ENCODE data around the gene SLC22A6.

DNA sequence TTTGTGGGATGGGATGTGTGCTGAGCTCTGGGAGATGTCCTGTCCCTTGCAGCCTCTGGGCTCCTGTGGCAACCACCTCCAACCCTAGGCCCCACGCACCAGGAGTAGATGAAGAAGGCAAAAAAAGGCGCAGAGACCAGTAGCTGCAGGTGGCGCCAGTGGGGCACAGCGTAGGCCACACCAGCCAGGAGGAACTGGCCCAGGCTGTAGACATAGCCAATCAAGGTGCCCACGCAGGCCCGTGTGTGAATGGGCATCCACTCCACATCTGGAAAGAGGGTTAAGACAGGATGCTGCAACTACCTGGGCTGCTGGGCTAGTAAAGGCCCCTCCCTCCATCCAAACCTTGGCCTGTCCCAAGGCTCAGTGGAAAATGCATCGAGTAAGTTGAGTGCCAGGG is 3.0 kb downstream of the SLC22A6 start:
- TF ChIP-seq POLR2A (IDR thresholded peaks at IDR 0.05) (no peak), CTCF (IDR thresholded peaks at IDR 0.05) (no peak)
